Ramos (cell line): ENCODE results near the gene PFDN1.
"Not testable (repeated sequence)": the region's sequence is repeated elsewhere in the genome, so short reads cannot be mapped to it uniquely, and the experiment has no call there.

Source experiments
- in situ Hi-C: fragments of 300-500 bp; cut with MboI; formaldehyde crosslinking; loops from one replicate; pipeline ENCODE4 v1.14.3; 2022; ENCODE audit warnings: low sequenced_read_pairs; ENCODE audit not compliant: unreplicated experiment

PFDN1 gene, protein sequence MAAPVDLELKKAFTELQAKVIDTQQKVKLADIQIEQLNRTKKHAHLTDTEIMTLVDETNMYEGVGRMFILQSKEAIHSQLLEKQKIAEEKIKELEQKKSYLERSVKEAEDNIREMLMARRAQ

GRCh38 chr5:140302786-140303639 lies at the start of gene PFDN1:
TSS of gene PFDN1 (minus strand) at chr5:140303101. CDS start at chr5:140303073, 28 bp downstream.
- in situ Hi-C loops, result no loop called here

- in situ Hi-C loops, result loop anchor here (25.0 kb wide), 1 partner anchor 686 kb away; no protein-coding TSS in a partner anchor
Observed at GRCh38 chr5:140351609-140352334, 48.9 kb upstream of the PFDN1 start.

DNA sequence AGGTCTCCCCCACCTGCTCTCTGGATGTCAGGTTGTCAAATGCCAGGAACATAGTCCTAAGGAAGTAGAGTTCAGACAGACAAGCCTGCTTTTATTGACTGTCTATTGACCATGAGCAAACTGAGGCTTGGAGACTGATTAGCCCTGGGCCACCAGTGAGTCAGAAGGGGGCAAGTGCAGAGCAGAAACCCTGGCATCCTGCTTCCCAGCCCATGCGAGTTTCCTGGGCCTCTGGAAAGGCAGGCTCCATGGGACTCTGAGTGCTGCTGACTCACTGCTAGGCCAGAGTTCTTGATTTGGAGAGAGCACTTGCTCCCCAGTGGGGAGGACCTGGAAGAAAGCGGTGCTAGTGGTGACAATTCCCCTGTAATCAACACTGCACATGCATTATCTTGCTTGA lies 46.3 kb upstream of the PFDN1 start:
- in situ Hi-C loops, result no loop called here

GRCh38 chr5:140348104-140348503 lies 45.2 kb upstream of the PFDN1 start:
- in situ Hi-C loops, result no loop called here

GRCh38 chr5:140347360-140347759 lies 44.5 kb upstream of the PFDN1 start:
- in situ Hi-C loops, result no loop called here

DNA sequence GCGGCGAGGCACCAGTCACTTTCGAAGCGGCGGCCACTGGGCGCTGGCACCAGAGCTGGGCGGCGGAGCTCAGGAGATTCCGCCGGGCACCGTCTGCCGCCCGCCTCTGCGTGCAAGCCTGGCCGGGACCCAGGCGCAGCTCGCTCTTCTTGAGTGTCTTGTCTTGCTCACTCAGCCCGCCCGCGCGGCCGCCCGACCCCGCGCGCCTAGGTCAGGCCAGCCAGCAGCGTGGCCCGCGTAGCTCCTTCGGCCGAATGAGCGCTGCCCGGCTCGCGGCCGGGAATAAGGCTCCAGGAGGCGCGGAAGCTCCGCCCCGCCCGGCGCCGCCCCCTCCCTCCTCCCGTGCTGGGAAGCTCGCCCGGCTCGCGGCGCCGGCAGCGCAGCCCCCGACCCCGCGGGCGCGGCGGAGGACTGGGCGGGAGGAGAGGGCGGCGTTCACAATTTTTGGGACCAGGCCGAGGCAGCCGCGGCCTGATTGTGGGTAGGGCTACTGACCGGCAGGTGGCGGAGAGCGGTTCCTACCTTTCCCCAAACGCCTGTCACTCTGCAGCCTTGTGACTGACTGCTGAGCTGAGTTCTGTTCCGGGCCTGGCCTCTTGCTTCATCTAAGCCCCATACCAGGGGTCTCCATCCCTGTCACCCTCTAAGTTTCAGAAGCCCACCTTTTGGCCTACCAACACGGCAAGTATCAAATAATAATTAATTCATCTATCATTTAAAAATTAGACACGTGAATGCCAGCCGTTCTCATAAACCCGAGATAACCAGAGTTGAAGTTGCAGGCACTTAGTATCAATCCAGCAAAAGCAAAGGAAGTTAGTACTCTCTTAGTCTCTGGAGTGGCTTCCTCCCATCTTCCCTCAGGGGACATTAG lies 43.7 kb upstream of the PFDN1 start, which contains the start of gene HBEGF:
HBEGF (minus strand) TSS at position 256 of the 874 bp plus-strand sequence. CDS start 275 bp downstream, outside the sequence.
- in situ Hi-C loops, result no loop called here

GRCh38 chr5:140345919-140346347 lies 43.0 kb upstream of the PFDN1 start:
- in situ Hi-C loops, result no loop called here

- in situ Hi-C loops, result no loop called here
Observed at GRCh38 chr5:140344683-140345423, 42.0 kb upstream of the PFDN1 start.

GRCh38 chr5:140343849-140344248 lies 40.9 kb upstream of the PFDN1 start:
- in situ Hi-C loops, result not testable (repeated sequence)

DNA sequence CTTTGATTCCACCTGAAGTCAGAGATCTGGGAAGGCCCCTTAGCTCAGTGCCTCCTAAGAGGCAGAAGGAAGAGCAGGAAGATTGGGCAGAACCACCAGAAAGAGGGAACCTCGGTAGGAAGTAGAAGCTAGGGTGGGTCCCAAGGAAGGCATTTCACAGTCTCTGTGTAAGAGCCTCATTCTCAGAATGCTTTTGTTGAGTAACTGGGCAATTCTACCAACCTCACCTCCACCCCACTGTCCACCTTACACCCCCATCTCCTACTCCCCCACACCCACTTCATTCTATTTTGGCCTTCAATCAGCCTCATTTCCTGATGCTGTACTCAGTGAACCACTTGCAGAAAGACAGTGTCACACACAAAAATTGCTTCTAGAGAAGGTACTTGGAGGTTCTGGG lies 40.0 kb upstream of the PFDN1 start:
- in situ Hi-C loops, result no loop called here

GRCh38 chr5:140342287-140342686 lies 39.4 kb upstream of the PFDN1 start:
- in situ Hi-C loops, result no loop called here

GRCh38 chr5:140341591-140341990 lies 38.7 kb upstream of the PFDN1 start:
- in situ Hi-C loops, result no loop called here

DNA sequence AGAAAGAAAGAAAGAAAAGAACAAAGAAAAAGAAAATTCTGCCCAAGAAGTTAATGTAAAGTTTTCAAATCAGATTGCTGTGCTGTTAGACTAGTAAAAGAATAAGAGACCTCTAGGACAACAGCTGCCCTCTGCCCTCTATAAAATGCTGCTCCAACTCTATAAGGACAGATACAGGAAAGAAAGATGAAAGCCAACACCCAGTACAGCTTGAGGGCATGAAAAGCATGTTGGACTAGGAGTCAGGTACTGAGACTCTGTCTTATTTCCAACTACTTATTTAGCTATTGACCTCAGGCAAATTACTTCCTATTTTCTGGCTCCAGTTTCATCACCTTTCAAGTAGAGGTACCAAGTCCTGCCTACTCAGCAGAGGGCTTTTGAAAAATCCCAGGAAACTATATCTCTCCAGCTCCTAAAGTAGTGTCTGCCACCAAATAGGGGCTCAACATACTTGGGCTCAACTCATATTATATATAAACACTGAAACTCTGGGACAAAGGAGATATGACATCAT lies 37.8 kb upstream of the PFDN1 start:
- in situ Hi-C loops, result no loop called here

GRCh38 chr5:140339636-140340035 lies 36.7 kb upstream of the PFDN1 start:
- in situ Hi-C loops, result no loop called here

GRCh38 chr5:140338908-140339307 lies 36.0 kb upstream of the PFDN1 start:
- in situ Hi-C loops, result no loop called here

DNA sequence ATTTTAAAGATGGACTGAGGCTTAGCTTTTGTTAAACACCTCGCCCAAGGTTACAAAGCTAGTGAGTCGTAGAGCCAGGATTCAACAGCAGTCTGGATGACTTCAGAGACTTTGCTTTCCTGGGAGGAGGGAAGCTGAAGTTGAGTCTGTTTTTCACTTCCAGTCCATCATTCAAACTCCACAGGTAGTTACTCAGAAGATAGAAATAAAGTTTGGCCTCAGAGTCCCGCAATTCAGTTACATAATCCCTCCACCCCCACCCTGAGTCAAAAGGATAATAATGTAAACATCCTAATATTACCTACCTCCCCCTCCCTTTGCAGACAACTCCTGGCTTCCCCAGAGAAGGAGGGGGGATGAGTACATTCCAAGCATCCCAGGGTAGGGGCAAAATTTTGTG lies 35.4 kb upstream of the PFDN1 start:
- in situ Hi-C loops, result no loop called here

- in situ Hi-C loops, result no loop called here
Observed at GRCh38 chr5:140337880-140338279, 35.0 kb upstream of the PFDN1 start.

DNA sequence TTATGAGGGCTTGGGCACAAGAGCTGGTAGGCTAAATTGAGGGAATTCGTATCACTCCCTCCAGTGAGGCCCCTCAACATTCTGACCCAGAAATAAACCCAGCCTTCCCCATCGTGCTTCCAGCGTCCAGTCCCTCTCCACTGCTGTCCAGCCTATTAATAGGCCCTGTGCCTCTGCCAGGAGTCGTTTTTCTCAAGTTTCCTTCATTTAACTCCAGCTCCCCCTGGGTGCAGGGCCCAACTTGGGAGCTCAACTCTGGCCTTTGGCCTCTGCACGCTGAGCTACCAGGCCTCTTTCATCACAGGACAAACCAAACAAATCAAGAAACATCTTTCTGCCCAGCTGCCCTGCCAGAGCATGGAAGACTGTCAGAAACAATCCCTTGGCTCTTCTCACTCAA lies 33.5 kb upstream of the PFDN1 start:
- in situ Hi-C loops, result no loop called here

DNA sequence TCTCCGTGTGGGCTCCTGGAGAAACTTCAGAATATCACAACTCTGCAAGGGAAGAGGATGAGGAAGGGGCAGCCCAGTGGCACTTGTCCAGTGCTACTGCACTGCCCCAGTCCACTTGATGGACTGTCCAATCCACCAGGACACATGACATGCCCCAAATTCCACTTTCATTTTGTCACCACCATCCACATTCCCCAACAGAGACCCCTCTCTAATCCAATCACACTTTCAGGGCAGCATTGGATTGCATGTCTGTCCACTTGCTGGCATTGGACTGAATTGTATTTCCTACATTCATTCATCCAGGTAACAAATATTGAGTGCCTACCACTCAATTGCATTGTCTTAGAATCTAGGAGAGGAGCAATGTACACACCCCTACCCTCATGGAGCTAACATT lies 28.7 kb upstream of the PFDN1 start:
- in situ Hi-C loops, result no loop called here
